Measurements from ENCODE around the gene FAM227A. TPM values are rescaled to one million over a fixed set of nuclear protein-coding genes. Genes with fewer than 3 reads are reported as not detected.

Gene FAM227A
- total RNA-seq, 1 donor from 2014 or later, result 5.8 TPM

DNA sequence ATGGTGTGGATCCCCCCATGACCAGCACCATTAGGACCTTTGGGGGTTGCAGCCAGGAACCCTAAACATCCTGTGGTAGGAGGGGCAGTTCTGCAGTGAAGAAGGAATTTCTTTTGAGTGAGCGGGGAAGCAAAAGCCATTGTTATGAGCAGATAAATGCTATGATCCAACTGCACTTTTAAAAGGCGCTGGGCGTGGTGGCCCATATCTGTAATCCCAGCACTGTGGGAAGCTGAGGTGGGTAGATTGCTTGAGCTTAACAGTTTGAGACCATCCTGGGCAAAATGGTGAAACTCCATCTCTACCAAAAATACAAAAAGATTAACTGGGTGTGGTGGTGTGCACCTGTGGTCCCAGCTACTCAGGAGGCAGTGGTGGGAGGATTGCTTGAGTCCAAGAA is 19.6 kb upstream of the FAM227A start:
- DNase-seq (ENCODE audit: low read depth), result no peak
- no peaks in the 10 kb centered on the region for H3K27me3 ChIP-seq (ENCODE audit: control insufficient read depth, insufficient read depth, low read length)
- no peak overlapping the region for H3K4me3 ChIP-seq (ENCODE audit: low read depth, low read length)
- TF ChIP-seq, protein P1, sequence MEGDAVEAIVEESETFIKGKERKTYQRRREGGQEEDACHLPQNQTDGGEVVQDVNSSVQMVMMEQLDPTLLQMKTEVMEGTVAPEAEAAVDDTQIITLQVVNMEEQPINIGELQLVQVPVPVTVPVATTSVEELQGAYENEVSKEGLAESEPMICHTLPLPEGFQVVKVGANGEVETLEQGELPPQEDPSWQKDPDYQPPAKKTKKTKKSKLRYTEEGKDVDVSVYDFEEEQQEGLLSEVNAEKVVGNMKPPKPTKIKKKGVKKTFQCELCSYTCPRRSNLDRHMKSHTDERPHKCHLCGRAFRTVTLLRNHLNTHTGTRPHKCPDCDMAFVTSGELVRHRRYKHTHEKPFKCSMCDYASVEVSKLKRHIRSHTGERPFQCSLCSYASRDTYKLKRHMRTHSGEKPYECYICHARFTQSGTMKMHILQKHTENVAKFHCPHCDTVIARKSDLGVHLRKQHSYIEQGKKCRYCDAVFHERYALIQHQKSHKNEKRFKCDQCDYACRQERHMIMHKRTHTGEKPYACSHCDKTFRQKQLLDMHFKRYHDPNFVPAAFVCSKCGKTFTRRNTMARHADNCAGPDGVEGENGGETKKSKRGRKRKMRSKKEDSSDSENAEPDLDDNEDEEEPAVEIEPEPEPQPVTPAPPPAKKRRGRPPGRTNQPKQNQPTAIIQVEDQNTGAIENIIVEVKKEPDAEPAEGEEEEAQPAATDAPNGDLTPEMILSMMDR (IDR thresholded peaks at IDR 0.05; ENCODE audit: insufficient read depth, low read length, poor library complexity, severe bottlenecking), result no peak
- peaks cover 2% of the 10 kb centered on the region for H3K36me3 ChIP-seq (ENCODE audit: control insufficient read depth, insufficient read depth, low read length)

DNA sequence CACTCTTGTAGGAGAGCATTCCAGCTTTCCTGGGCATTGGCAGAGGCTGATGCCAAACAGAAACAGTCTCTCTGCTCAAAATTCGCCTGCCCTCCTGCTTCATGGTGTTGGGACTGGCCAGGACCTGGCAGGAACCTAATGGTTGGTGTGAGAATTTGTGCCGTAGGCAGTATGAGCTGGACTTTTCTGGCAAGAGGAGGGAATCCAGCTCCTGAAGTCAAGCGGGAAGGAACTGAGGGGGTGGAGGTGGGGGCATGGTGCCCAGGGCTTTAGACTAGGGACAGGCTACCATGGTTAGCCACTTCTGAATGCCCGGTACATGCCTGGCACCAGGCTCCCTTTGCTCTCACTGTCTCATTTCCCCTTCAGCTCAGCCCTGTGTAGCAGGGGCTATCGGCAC is 18.7 kb upstream of the FAM227A start:
- no peak for DNase-seq (ENCODE audit: low read depth)
- TF ChIP-seq, protein P1 (IDR thresholded peaks at IDR 0.05; ENCODE audit: insufficient read depth, low read length, poor library complexity, severe bottlenecking), result no peak
- Histone ChIP-seq H3K36me3 (ENCODE audit: control insufficient read depth, insufficient read depth, low read length) (peaks cover 2% of the 10 kb centered on the region), H3K27me3 (ENCODE audit: control insufficient read depth, insufficient read depth, low read length) (no peaks in the 10 kb centered on the region), H3K4me3 (ENCODE audit: low read depth, low read length) (no peak overlapping the region)

DNA sequence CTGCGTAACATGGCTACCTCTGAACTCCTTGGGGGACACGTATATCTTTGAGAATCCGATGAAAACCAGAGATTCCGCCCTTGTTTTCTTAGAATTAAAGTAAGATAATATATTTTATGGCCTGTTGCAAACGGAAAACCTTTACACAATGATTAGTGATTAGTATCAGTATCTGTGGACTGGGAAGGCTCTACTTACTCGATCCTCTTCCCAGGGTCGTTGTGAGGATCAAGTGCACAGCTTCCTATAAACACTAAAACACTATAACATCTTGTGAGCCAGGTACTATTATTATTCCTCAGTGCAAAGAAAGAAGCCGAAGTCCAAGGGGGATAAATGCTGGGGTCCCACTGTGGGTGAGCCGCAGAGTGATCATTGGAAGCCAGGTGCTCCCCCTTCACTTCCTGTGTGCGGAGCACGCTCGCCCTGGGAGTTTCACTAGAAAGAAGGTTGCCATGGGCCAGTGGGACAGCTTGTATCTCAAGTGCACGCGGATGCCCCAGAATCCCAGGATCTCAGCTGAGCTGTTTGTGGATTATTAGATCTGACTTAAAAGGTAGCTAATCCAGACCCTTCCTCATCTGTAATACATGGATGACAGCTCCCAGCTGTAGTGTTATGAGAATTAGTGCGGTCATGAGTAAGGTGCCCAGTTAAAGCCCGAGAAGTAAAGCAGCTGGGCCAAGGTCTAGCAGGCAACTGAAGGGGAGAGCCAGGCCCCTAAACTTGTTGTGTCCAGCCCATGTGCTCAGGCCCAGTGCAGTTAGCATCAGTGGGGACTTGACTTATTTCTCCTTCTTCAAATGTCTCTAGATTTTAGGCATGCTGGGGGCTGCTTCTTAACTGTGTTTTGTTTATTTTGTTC is 1.1 kb upstream of the FAM227A start:
- H3K27me3 ChIP-seq (ENCODE audit: control insufficient read depth, insufficient read depth, low read length), result no peaks in the 10 kb centered on the region
- TF ChIP-seq, protein P1 (IDR thresholded peaks at IDR 0.05; ENCODE audit: insufficient read depth, low read length, poor library complexity, severe bottlenecking), result no peak
- DNase-seq (ENCODE audit: low read depth), result no peak
- H3K4me3 ChIP-seq (ENCODE audit: low read depth, low read length), result peak overlapping the region; percentile 69
- H3K36me3 ChIP-seq (ENCODE audit: control insufficient read depth, insufficient read depth, low read length), result no peaks in the 10 kb centered on the region

DNA sequence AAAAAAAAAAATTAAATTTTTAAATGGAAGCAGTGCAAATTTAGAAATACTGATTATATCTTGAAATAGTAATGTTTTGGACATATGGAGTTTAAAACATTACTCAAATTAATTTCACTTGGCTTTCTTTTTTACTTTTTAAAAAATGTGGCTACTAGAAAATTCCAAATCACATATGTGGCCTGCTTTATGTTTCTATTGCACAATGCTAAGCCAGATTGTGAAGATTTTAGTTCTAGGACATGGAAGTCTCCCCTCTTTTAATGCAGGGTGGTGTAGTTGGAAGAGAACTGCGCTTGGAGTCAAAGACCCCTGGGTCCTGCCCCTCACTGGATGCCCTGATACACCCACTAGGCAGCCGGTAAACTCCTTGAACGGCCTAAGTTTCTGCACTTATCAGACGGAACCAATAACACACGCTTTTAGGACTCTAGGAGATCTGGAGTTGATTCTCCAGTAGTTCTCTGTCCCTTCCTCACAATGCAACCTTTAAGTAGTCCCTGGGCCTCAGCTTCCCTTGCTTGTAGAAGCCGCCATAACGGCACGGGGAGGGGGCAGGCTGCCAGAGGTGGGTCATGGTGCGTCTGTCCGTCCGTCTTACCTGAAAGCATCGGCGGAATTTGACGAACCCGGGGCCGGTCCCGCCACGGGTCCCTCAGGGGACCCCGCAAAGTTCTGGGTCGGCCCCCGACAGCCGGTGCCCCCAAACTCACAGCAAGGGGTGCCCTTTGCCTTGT is 505 bp downstream of the FAM227A start:
- DNase-seq (ENCODE audit: low read depth), result no peak
- Histone ChIP-seq H3K4me3 (ENCODE audit: low read depth, low read length) (peak overlapping the region; percentile 69), H3K27me3 (ENCODE audit: control insufficient read depth, insufficient read depth, low read length) (no peaks in the 10 kb centered on the region), H3K36me3 (ENCODE audit: control insufficient read depth, insufficient read depth, low read length) (no peaks in the 10 kb centered on the region)
- TF ChIP-seq, protein P1 (IDR thresholded peaks at IDR 0.05; ENCODE audit: insufficient read depth, low read length, poor library complexity, severe bottlenecking), result no peak

DNA sequence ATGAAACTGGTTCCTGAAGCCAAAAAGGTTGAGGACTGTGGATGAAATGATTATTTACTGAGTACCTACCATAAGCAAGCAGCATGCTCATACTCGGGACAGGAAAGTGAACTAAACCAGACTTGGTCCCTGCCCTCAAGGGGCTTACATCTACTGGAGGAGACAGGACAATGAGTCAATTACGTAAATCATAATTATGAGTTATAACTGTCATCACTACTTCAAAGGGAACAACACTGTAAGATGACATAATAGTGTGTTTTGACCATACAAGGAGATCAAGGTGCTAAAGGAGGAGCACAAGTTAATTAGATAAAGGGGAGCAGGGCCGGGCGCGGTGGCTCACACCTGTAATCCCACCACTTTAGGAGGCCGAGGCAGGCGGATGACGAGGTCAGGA is 2.5 kb downstream of the FAM227A start:
- no peaks in the 10 kb centered on the region for H3K36me3 ChIP-seq (ENCODE audit: control insufficient read depth, insufficient read depth, low read length)
- no peak for DNase-seq (ENCODE audit: low read depth)
- no peaks in the 10 kb centered on the region for H3K27me3 ChIP-seq (ENCODE audit: control insufficient read depth, insufficient read depth, low read length)
- TF ChIP-seq, protein P1 (IDR thresholded peaks at IDR 0.05; ENCODE audit: insufficient read depth, low read length, poor library complexity, severe bottlenecking), result no peak
- H3K4me3 ChIP-seq (ENCODE audit: low read depth, low read length), result no peak overlapping the region

Measured in kidney epithelial cell (primary cell).